ENCODE measurements around the gene RSAD1. TPM values are rescaled to one million over a fixed set of nuclear protein-coding genes. Genes with fewer than 3 reads are reported as not detected.

Gene RSAD1
- total and polyA plus RNA-seq, 10 of the 15 experiments (the other 5 are each of a cell fraction or from before 2014, with no cell fraction given), result 2.5 to 28.1 (median 22.6) TPM

DNA sequence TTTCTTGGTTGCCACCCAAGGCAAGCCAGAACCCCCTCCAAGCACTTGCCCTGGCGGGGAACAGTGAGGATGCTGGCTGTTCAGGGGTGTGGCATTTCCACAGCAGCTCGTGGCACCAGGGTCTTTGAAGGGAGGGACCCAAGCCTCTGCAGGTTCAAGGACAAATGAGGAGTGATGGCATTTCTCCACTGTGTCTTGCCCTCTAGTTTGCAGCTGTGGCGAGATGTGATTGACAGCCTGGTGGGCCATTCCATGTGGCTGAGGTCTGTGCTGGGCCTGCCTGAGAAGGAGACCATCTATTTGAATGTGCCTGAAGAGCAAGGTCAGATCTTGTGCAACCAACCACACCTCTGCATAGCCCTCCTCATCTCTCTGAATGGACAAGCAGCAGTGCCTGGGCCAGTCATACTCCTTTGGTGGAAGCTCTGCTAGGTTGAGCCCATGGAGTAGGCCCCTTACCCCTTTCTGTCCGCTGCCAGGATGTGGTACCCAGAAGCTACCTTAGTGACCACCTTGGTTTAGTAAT lies 49.4 kb downstream of the RSAD1 start:
- H3K4me3 ChIP-seq, result no peak overlapping the region
- CTCF ChIA-PET, result interaction anchor here (0.7 kb wide), 1 partner anchor 278 kb away, joined by 3 read pairs; no protein-coding TSS in a partner anchor
- 19% methylated on average over 4 of the region's 4 CpGs for WGBS (ENCODE audit: insufficient coverage, insufficient replicate concordance, low lambda C conversion rate, missing lambda C conversion rate)
- H3K9me3 ChIP-seq (replicated peaks; ENCODE audit: control insufficient read depth, insufficient read depth, low read length), result no peaks in the 10 kb centered on the region
- DNase-seq (ENCODE audit: low read depth, low spot score) (no peak), FAIRE-seq (no peak), ATAC-seq (no peak)
- no peak overlapping the region for H3K4me2 ChIP-seq (ENCODE audit: control insufficient read depth, insufficient read depth)
- RAD21 ChIA-PET (ENCODE audit: unreplicated experiment), result no interaction called here
- H3K36me3 ChIP-seq (ENCODE audit: control insufficient read depth in 2 of 2, insufficient read depth in 2 of 2, low read length in 1 of 2), result no peaks in the 10 kb centered on the region
- H3K27me3 ChIP-seq (replicated peaks in 1 of 2; ENCODE audit: control insufficient read depth in 2 of 2, insufficient read depth in 2 of 2, low read length in 1 of 2), result peaks cover 9 to 10% of the 10 kb centered on the region in 2 experiments
- no peak overlapping the region for H3K9ac ChIP-seq (ENCODE audit: control insufficient read depth, insufficient read depth, low read length)
- POLR2A ChIA-PET, result interaction anchor here (0.6 kb wide), 1 partner anchor 28 kb away, joined by 9 read pairs; no protein-coding TSS in a partner anchor
- H4K20me1 ChIP-seq (ENCODE audit: control insufficient read depth, insufficient read depth), result no peaks in the 10 kb centered on the region
- no peaks in the 10 kb centered on the region for H3K4me1 ChIP-seq (ENCODE audit: control insufficient read depth, insufficient read depth, low read length)
- intact Hi-C loops (cut with micrococcal nuclease; ENCODE audit: unreplicated experiment) (no loop called here), in situ Hi-C loops (cut with MboI) (no loop called here)
- H3K27ac ChIP-seq (ENCODE audit: control insufficient read depth, insufficient read depth), result no peak overlapping the region
- BruUV-seq (replicated peaks), result no TSS peak
- no peaks in the 10 kb centered on the region for H3K79me2 ChIP-seq (ENCODE audit: control insufficient read depth, insufficient read depth, low read length)
- no peak overlapping the region for H2AFZ ChIP-seq (ENCODE audit: control insufficient read depth, low read depth, low read length)
- TF ChIP-seq LARP7 (IDR thresholded peaks at IDR 0.05) (no peak), NR2C1 (IDR thresholded peaks at IDR 0.05) (no peak), FOXM1 (IDR thresholded peaks at IDR 0.05; ENCODE audit: low read depth, low read length) (no peak), BMI1 (IDR thresholded peaks at IDR 0.05; ENCODE audit: borderline replicate concordance) (no peak)
- TF ChIP-seq, protein P1, sequence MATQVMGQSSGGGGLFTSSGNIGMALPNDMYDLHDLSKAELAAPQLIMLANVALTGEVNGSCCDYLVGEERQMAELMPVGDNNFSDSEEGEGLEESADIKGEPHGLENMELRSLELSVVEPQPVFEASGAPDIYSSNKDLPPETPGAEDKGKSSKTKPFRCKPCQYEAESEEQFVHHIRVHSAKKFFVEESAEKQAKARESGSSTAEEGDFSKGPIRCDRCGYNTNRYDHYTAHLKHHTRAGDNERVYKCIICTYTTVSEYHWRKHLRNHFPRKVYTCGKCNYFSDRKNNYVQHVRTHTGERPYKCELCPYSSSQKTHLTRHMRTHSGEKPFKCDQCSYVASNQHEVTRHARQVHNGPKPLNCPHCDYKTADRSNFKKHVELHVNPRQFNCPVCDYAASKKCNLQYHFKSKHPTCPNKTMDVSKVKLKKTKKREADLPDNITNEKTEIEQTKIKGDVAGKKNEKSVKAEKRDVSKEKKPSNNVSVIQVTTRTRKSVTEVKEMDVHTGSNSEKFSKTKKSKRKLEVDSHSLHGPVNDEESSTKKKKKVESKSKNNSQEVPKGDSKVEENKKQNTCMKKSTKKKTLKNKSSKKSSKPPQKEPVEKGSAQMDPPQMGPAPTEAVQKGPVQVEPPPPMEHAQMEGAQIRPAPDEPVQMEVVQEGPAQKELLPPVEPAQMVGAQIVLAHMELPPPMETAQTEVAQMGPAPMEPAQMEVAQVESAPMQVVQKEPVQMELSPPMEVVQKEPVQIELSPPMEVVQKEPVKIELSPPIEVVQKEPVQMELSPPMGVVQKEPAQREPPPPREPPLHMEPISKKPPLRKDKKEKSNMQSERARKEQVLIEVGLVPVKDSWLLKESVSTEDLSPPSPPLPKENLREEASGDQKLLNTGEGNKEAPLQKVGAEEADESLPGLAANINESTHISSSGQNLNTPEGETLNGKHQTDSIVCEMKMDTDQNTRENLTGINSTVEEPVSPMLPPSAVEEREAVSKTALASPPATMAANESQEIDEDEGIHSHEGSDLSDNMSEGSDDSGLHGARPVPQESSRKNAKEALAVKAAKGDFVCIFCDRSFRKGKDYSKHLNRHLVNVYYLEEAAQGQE (IDR thresholded peaks at IDR 0.05; ENCODE audit: low read depth, low read length), result no peak
- TF ChIP-seq, protein P2, sequence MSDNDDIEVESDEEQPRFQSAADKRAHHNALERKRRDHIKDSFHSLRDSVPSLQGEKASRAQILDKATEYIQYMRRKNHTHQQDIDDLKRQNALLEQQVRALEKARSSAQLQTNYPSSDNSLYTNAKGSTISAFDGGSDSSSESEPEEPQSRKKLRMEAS (IDR thresholded peaks at IDR 0.05; ENCODE audit: low read depth, low read length), result no peak
- TF ChIP-seq, protein P3, sequence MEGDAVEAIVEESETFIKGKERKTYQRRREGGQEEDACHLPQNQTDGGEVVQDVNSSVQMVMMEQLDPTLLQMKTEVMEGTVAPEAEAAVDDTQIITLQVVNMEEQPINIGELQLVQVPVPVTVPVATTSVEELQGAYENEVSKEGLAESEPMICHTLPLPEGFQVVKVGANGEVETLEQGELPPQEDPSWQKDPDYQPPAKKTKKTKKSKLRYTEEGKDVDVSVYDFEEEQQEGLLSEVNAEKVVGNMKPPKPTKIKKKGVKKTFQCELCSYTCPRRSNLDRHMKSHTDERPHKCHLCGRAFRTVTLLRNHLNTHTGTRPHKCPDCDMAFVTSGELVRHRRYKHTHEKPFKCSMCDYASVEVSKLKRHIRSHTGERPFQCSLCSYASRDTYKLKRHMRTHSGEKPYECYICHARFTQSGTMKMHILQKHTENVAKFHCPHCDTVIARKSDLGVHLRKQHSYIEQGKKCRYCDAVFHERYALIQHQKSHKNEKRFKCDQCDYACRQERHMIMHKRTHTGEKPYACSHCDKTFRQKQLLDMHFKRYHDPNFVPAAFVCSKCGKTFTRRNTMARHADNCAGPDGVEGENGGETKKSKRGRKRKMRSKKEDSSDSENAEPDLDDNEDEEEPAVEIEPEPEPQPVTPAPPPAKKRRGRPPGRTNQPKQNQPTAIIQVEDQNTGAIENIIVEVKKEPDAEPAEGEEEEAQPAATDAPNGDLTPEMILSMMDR (IDR thresholded peaks at IDR 0.05 in 2 of 3, conservative IDR thresholded peaks at IDR 0.05 in 1 of 3; ENCODE audit: control insufficient read depth in 2 of 3, extremely low read depth in 1 of 3, insufficient read depth in 1 of 3, low read depth in 3 of 3, low read length in 3 of 3), result no peak
- SMC1A ChIA-PET (ENCODE audit: uncharacterized antibody, unreplicated experiment), result no interaction called here

All from GM12878 (cell line).